GM12878 (cell line): Measurements from ENCODE around the gene PUSL1. TPM values are rescaled to one million over a fixed set of nuclear protein-coding genes. Genes with fewer than 3 reads are reported as not detected.

ENCODE experiments used
- CBX5 ChIP-seq: sonication (generic); IDR thresholded peaks from 2 replicates; pipeline ENCODE4 v1.6.1; 2016; ENCODE audit warnings: low read depth, moderate library complexity, mild to moderate bottlenecking, inconsistent platforms
- FOS ChIP-seq: IDR thresholded peaks from 3 replicates; pipeline ENCODE4 v1.6.1; 2011; ENCODE audit warnings: borderline replicate concordance; ENCODE audit not compliant: insufficient read length; ENCODE audit errors: extremely low read depth
- HDAC6 ChIP-seq: fragments of 200-600 bp; sonication (generic); IDR thresholded peaks from one replicate; pipeline ENCODE4 v1.8.0; 2017; ENCODE audit warnings: antibody characterized with exemption; ENCODE audit not compliant: unreplicated experiment
- NFYA ChIP-seq: IDR thresholded peaks from 2 replicates; pipeline ENCODE4 v1.6.1; 2011; ENCODE audit warnings: low read depth, mild to moderate bottlenecking, low read length, improper control_type of control experiment, borderline replicate concordance
- SIX5 ChIP-seq: IDR thresholded peaks from 2 replicates; pipeline ENCODE4 v1.6.1; 2011; ENCODE audit warnings: mild to moderate bottlenecking, low read depth, low read length, moderate library complexity; ENCODE audit not compliant: severe bottlenecking
- SKIL ChIP-seq: fragments of 450-650 bp; IDR thresholded peaks from 2 replicates; pipeline ENCODE4 v1.6.1; 2017; ENCODE audit warnings: mild to moderate bottlenecking, low read depth, inconsistent platforms; ENCODE audit not compliant: poor library complexity, severe bottlenecking
- SMAD5 ChIP-seq: IDR thresholded peaks from 2 replicates; pipeline ENCODE4 v1.6.1; 2016; ENCODE audit warnings: antibody characterized with exemption, low read depth
- SMC3 ChIP-seq: IDR thresholded peaks from 2 replicates; pipeline ENCODE4 v1.6.1; 2011; ENCODE audit warnings: low read length, improper control_type of control experiment, borderline replicate concordance
- ZNF207 ChIP-seq: fragments of 450-650 bp; IDR thresholded peaks from 2 replicates; pipeline ENCODE4 v1.6.1; 2014; ENCODE audit warnings: antibody characterized with exemption, mild to moderate bottlenecking, borderline replicate concordance
- ZNF622 ChIP-seq: fragments of 450-650 bp; IDR thresholded peaks from 2 replicates; pipeline ENCODE4 v1.6.1; 2017; ENCODE audit warnings: mild to moderate bottlenecking, inconsistent platforms
- polyA plus RNA-seq, 11 experiments: library from polyadenylated mRNA; depleted of rRNA in 4 of 11; unstranded in 6 of 11; stranded (reverse) in 5 of 11; fragments of >200 nt; fragmentation: Nextera tagmentation in 4 of 11; fragmentation: Illumina TruSeq in 1 of 11; extraction: Ambion mirVana in 4 of 11; extraction: Trizol in 1 of 11; gene quantifications; 1 replicate in 1 of 11; 2 replicates in 10 of 11; pipeline versions ENCODE4 v1.2.1 to v1.2.3, GENCODE V29; 2011 to 2016; ENCODE audit warnings: inconsistent platforms in 2 of 11, missing spikeins in 2 of 11, low read depth in 1 of 11
- total RNA-seq, 4 experiments: library from RNA; depleted of rRNA in 3 of 4; stranded (reverse); fragments of >200 nt in 3 of 4; fragmentation: Illumina TruSeq in 1 of 4; extraction: Trizol in 1 of 4; gene quantifications; 2 replicates each; pipeline versions ENCODE4 v1.2.1 to v1.2.3, GENCODE V29; 2013 to 2021
- TF ChIP-seq, protein P1 (sequence below): fragments of 450-650 bp; IDR thresholded peaks from 2 replicates; pipeline ENCODE4 v1.6.1; 2018; ENCODE audit warnings: borderline replicate concordance, mild to moderate bottlenecking; ENCODE audit not compliant: partially characterized antibody

The PUSL1 gene
- total and polyA plus RNA-seq, 10 of the 15 experiments (the other 5 are each of a cell fraction or from before 2014, with no cell fraction given), result 0.16 to 28.4 (median 15.1) TPM

DNA sequence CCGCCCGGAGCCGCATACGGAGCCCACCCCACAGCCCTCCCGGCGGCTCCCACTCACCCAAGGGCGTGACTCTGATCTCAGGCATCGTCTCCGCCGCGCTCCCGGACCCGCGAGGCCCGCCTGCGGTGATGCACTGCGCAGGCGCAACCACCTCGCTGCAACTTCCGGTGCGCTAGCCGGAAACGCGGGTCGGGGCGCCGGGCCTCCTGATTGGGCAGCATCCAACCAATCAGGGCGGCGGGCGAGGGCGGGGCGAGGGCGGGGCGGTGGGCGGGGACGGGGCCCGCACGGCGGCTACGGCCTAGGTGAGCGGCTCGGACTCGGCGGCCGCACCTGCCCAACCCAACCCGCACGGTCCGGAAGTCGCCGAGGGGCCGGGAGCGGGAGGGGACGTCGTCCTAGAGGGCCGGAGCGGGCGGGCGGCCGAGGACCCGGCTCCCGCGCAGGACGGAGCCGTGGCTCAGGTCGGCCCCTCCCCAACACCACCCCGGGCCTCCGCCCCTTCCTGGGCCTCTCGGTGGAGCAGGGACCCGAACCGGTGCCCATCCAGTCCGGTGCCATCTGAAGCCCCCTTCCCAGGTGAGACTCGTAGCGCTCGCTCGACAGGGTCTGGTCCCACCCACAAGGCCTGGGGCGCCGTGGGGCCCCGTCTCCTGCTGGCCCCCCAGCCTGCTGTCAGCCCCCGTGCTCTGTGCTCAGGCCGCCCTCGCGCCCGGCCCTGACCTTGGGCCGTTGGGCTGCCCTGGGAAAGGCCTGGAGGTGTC is 16.3 kb downstream of the PUSL1 start, which contains the start of the genes CPTP and INTS11 (continued):
- no peak for TF ChIP-seq SKIL
- TF ChIP-seq NFYA, result no peak
- peak; percentile 11 for TF ChIP-seq FOS
- no peak for TF ChIP-seq SMAD5
- TF ChIP-seq, protein P1, sequence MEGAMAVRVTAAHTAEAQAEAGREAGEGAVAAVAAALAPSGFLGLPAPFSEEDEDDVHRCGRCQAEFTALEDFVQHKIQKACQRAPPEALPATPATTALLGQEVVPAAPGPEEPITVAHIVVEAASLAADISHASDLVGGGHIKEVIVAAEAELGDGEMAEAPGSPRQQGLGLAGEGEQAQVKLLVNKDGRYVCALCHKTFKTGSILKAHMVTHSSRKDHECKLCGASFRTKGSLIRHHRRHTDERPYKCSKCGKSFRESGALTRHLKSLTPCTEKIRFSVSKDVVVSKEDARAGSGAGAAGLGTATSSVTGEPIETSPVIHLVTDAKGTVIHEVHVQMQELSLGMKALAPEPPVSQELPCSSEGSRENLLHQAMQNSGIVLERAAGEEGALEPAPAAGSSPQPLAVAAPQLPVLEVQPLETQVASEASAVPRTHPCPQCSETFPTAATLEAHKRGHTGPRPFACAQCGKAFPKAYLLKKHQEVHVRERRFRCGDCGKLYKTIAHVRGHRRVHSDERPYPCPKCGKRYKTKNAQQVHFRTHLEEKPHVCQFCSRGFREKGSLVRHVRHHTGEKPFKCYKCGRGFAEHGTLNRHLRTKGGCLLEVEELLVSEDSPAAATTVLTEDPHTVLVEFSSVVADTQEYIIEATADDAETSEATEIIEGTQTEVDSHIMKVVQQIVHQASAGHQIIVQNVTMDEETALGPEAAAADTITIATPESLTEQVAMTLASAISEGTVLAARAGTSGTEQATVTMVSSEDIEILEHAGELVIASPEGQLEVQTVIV, result no peak
- TF ChIP-seq HDAC6, result no peak
- TF ChIP-seq ZNF622, result no peak
- TF ChIP-seq SIX5, result no peak
- no peak for TF ChIP-seq CBX5
- no peak for TF ChIP-seq SMC3
- TF ChIP-seq ZNF207, result no peak
- TF ChIP-seq, all 136 proteins: peak for 28
